Loucy (cell line): Measurements from ENCODE around the gene CCDC138.

ENCODE experiments used
- H2AFZ ChIP-seq: fragments of 200-600 bp; sonication (generic); 2 replicates; pipeline ENCODE4 v1.6.0; 2016; ENCODE audit warnings: antibody characterized with exemption, mild to moderate bottlenecking, low read length, moderate library complexity
- H3F3A ChIP-seq: fragments of 200-600 bp; 2 replicates; pipeline ENCODE4 v1.6.0; 2016; ENCODE audit warnings: antibody characterized with exemption, low read depth, mild to moderate bottlenecking
- H3K27me3 ChIP-seq: fragments of 200-600 bp; sonication (generic); 2 replicates; pipeline ENCODE4 v1.6.1; 2014; ENCODE audit warnings: low read length, mild to moderate bottlenecking; ENCODE audit not compliant: insufficient read depth, poor library complexity, severe bottlenecking
- H3K36me3 ChIP-seq: fragments of 200-600 bp; sonication (generic); 2 replicates; pipeline ENCODE4 v1.6.1; 2016; ENCODE audit warnings: low read length; ENCODE audit not compliant: insufficient read depth
- H3K4me1 ChIP-seq: fragments of 200-600 bp; sonication (generic); 2 replicates; pipeline ENCODE4 v1.5.1; 2014; ENCODE audit warnings: low read length, mild to moderate bottlenecking; ENCODE audit not compliant: insufficient read depth, poor library complexity, severe bottlenecking
- H3K4me2 ChIP-seq: fragments of 200-600 bp; sonication (generic); 2 replicates; pipeline ENCODE4 v1.6.0; 2014; ENCODE audit warnings: antibody characterized with exemption, low read length, low read depth, mild to moderate bottlenecking; ENCODE audit not compliant: poor library complexity, severe bottlenecking
- H3K4me3 ChIP-seq: fragments of 200-600 bp; sonication (generic); 2 replicates; pipeline ENCODE4 v1.5.1; 2014; ENCODE audit warnings: low read length, mild to moderate bottlenecking, mixed read lengths; ENCODE audit not compliant: poor library complexity, severe bottlenecking
- H3K79me2 ChIP-seq: fragments of 200-600 bp; sonication (generic); 2 replicates; pipeline ENCODE4 v1.6.1; 2014; ENCODE audit warnings: low read length; ENCODE audit not compliant: insufficient read depth
- H3K9ac ChIP-seq: fragments of 200-600 bp; sonication (generic); 2 replicates; pipeline ENCODE4 v1.6.0; 2014; ENCODE audit warnings: mild to moderate bottlenecking, low read depth, low read length, moderate library complexity; ENCODE audit not compliant: poor library complexity, severe bottlenecking
- H3K9me2 ChIP-seq: fragments of 200-600 bp; sonication (generic); replicated peaks from 2 replicates; pipeline ENCODE4 v1.6.1; 2016; ENCODE audit warnings: low read depth, low read length, mixed read lengths
- H3K9me3 ChIP-seq: fragments of 200-600 bp; sonication (generic); 2 replicates; pipeline ENCODE4 v1.6.1; 2014; ENCODE audit warnings: mild to moderate bottlenecking, antibody characterized with exemption, low read length, low read depth; ENCODE audit not compliant: insufficient read depth
- H4K20me1 ChIP-seq: fragments of 200-600 bp; sonication (generic); 2 replicates; pipeline ENCODE4 v1.6.0; 2014; ENCODE audit warnings: antibody characterized with exemption, low read length, mild to moderate bottlenecking; ENCODE audit not compliant: insufficient read depth, poor library complexity, severe bottlenecking
- EZH2phosphoT487 ChIP-seq: fragments of 200-600 bp; IDR thresholded peaks from 2 replicates; pipeline ENCODE4 v1.6.1; 2018; ENCODE audit warnings: antibody characterized with exemption, mild to moderate bottlenecking, moderate library complexity, borderline replicate concordance
- TF ChIP-seq, protein P1 (sequence below): fragments of 200-600 bp; sonication (generic); conservative IDR thresholded peaks from 2 replicates; pipeline ENCODE4 v1.5.1; 2014; ENCODE audit warnings: mild to moderate bottlenecking, antibody characterized with exemption, low read length

Gene CCDC138

DNA sequence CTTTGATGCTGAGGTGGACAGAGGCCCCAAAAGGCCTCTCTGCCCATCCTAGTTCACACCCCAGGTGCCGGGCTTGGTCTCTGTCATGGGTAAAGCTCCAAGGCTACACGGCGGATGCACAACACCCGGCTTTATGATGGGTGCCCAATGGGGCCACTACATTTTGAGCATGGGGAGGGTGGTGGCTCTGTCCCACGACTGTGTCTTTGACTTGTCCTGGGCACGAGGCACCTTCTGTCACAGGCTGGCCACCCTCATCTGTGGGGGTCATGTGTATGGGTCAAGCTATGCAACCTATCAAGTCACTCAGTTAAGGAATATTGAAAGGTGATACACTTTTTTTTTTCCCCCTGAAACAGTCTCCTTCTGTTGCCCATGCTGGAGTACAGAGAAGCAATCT lies 138.7 kb downstream of the CCDC138 start:
- H3K4me3 ChIP-seq, result no peak overlapping the region
- no peaks in the 10 kb centered on the region for H3K27me3 ChIP-seq
- no peaks in the 10 kb centered on the region for H3K4me1 ChIP-seq
- no peaks in the 10 kb centered on the region for H4K20me1 ChIP-seq
- TF ChIP-seq EZH2phosphoT487, result no peak
- TF ChIP-seq, protein P1, sequence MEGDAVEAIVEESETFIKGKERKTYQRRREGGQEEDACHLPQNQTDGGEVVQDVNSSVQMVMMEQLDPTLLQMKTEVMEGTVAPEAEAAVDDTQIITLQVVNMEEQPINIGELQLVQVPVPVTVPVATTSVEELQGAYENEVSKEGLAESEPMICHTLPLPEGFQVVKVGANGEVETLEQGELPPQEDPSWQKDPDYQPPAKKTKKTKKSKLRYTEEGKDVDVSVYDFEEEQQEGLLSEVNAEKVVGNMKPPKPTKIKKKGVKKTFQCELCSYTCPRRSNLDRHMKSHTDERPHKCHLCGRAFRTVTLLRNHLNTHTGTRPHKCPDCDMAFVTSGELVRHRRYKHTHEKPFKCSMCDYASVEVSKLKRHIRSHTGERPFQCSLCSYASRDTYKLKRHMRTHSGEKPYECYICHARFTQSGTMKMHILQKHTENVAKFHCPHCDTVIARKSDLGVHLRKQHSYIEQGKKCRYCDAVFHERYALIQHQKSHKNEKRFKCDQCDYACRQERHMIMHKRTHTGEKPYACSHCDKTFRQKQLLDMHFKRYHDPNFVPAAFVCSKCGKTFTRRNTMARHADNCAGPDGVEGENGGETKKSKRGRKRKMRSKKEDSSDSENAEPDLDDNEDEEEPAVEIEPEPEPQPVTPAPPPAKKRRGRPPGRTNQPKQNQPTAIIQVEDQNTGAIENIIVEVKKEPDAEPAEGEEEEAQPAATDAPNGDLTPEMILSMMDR, result no peak
- H3K9me2 ChIP-seq, result no peaks in the 10 kb centered on the region
- no peak overlapping the region for H3K9ac ChIP-seq
- no peaks in the 10 kb centered on the region for H3K36me3 ChIP-seq
- no peak overlapping the region for H3K4me2 ChIP-seq
- no peaks in the 10 kb centered on the region for H3K79me2 ChIP-seq
- H3F3A ChIP-seq, result no peaks in the 10 kb centered on the region
- no peak overlapping the region for H2AFZ ChIP-seq
- H3K9me3 ChIP-seq, result no peaks in the 10 kb centered on the region

DNA sequence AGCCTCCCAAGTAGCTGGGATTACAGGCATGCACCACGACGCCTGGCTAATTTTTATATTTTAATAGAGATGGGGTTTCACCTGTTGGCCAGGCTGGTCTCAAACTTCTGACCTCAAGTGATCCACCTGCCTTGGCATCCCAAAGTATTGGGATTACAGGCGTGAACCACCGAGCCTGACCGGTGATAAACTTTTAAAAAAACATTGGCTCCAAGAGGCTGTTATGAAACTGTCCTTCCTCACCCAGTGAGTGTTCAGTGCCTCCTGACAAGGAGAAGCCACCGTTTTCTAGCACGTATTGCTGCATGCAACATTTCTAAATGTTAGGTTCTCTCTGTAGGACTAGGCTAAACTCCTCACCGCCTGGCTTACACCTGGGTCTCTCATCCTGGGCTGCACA lies 139.2 kb downstream of the CCDC138 start:
- H3K4me1 ChIP-seq, result no peaks in the 10 kb centered on the region
- no peaks in the 10 kb centered on the region for H3K9me2 ChIP-seq
- H3K4me3 ChIP-seq, result no peak overlapping the region
- no peak overlapping the region for H2AFZ ChIP-seq
- H3K9ac ChIP-seq, result no peak overlapping the region
- no peaks in the 10 kb centered on the region for H3K27me3 ChIP-seq
- no peaks in the 10 kb centered on the region for H3K9me3 ChIP-seq
- H3K36me3 ChIP-seq, result no peaks in the 10 kb centered on the region
- no peaks in the 10 kb centered on the region for H4K20me1 ChIP-seq
- no peaks in the 10 kb centered on the region for H3K79me2 ChIP-seq
- TF ChIP-seq, protein P1, result no peak
- TF ChIP-seq EZH2phosphoT487, result no peak
- H3K4me2 ChIP-seq, result no peak overlapping the region
- no peaks in the 10 kb centered on the region for H3F3A ChIP-seq
